Measurements from ENCODE around the gene GRPEL2.
A peak's percentile ranks its signal among the peaks of the same experiment; 100 is the strongest.

The GRPEL2 gene

DNA sequence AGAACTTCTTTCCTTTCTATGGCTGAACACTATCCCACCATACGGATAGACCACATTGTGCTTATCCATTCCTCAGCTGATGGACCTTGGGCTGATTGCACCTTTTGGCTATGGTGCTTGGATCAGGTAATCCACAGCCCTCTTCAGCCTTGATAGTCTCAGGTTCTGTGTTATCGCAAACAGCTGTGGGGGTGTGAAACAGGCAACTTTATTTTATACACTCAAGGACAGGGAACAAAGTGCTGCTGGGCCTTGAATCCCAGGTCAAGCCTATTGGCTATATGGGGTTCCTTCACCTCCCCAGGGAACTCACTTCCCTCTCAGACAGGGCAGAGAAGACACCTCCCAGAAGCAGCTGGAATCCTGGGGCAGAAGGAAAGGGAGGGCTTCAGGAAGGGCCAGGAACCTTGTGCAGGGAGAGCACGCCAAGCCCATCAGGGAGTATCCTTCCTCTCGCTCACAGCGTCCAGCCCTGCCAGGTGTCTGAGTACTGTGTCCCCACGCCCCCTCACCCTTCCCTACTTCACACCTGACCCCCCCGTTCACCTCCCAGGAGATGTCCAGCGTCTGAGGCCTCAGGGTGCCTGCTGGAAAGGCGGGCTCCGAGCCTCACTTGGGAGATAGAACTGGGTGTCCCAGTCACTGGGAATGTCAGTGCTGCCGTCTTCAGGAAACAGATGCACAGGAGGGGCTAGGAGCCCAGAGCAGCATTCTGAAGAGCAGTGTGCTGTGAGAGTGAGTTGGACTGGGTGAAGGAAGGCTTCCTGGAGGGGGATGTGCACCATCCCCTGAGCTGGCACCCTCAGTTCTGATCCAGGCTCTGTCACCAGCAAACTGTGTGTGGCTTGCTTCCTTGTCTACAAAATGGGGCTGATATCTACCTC is 40.9 kb upstream of the GRPEL2 start:
- Histone ChIP-seq H3K36me3 (ENCODE audit: insufficient read depth, low read length) (no peaks in the 10 kb centered on the region), H3K79me2 (ENCODE audit: control insufficient read depth, insufficient read depth, low read length, unreplicated experiment) (no peaks in the 10 kb centered on the region), H3K27me3 (ENCODE audit: insufficient read depth, low read length) (no peaks in the 10 kb centered on the region), H3K4me3 (ENCODE audit: low read depth, low read length) (no peak overlapping the region), H2AFZ (ENCODE audit: low read length, unreplicated experiment) (no peak overlapping the region), H3K27ac (ENCODE audit: low read depth, low read length) (no peak overlapping the region), H3K4me1 (ENCODE audit: control insufficient read depth, insufficient read depth, low read length, unreplicated experiment) (no peaks in the 10 kb centered on the region)

DNA sequence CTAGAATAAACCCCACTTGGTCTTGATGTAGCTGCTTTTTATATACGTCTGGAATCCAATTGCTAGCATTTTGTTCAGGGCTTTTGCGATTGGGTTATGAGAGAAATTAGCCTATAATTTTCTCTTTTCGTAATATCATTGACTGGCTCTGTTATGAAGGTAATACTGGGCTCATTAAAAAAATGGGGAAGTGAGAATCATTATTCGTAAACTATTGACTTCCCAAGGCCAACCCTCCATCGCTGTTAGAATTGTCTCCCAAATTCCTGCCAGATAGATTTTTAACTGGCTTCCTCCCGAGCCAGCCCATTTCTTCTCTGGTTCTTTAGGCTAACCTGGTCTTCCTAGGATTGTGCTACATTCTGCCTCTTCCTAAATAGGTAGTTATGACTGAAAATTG is 35.9 kb upstream of the GRPEL2 start:
- no peak overlapping the region for H3K4me3 ChIP-seq (ENCODE audit: low read depth, low read length)
- H3K27me3 ChIP-seq (ENCODE audit: insufficient read depth, low read length) = no peaks in the 10 kb centered on the region
- H3K79me2 ChIP-seq (ENCODE audit: control insufficient read depth, insufficient read depth, low read length, unreplicated experiment) = no peaks in the 10 kb centered on the region
- H3K4me1 ChIP-seq (ENCODE audit: control insufficient read depth, insufficient read depth, low read length, unreplicated experiment) = no peaks in the 10 kb centered on the region
- H3K27ac ChIP-seq (ENCODE audit: low read depth, low read length) = no peak overlapping the region
- H3K36me3 ChIP-seq (ENCODE audit: insufficient read depth, low read length) = no peaks in the 10 kb centered on the region
- H2AFZ ChIP-seq (ENCODE audit: low read length, unreplicated experiment) = no peak overlapping the region

DNA sequence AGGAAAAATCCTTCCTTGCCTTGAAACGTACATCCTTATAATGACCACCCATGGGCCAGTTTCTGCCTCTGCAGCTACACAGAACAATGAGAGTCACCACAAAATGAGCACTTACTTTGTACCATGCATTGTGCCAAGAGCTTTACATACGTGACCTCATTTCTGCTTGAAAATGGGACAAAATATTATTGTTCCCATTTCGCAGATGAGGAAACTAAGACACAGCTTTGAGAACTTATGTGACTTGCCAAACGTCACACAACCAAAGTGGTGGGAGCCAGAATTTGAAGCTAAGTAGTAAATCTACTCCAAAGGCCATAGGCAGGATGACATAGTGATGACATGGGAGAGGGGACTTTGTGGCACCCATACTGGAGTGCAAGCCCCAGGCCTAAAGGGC is 34.8 kb upstream of the GRPEL2 start:
- Histone ChIP-seq H3K4me1 (ENCODE audit: control insufficient read depth, insufficient read depth, low read length, unreplicated experiment) (no peaks in the 10 kb centered on the region), H3K27ac (ENCODE audit: low read depth, low read length) (no peak overlapping the region), H3K27me3 (ENCODE audit: insufficient read depth, low read length) (no peaks in the 10 kb centered on the region), H2AFZ (ENCODE audit: low read length, unreplicated experiment) (no peak overlapping the region), H3K4me3 (ENCODE audit: low read depth, low read length) (no peak overlapping the region), H3K36me3 (ENCODE audit: insufficient read depth, low read length) (no peaks in the 10 kb centered on the region), H3K79me2 (ENCODE audit: control insufficient read depth, insufficient read depth, low read length, unreplicated experiment) (no peaks in the 10 kb centered on the region)

DNA sequence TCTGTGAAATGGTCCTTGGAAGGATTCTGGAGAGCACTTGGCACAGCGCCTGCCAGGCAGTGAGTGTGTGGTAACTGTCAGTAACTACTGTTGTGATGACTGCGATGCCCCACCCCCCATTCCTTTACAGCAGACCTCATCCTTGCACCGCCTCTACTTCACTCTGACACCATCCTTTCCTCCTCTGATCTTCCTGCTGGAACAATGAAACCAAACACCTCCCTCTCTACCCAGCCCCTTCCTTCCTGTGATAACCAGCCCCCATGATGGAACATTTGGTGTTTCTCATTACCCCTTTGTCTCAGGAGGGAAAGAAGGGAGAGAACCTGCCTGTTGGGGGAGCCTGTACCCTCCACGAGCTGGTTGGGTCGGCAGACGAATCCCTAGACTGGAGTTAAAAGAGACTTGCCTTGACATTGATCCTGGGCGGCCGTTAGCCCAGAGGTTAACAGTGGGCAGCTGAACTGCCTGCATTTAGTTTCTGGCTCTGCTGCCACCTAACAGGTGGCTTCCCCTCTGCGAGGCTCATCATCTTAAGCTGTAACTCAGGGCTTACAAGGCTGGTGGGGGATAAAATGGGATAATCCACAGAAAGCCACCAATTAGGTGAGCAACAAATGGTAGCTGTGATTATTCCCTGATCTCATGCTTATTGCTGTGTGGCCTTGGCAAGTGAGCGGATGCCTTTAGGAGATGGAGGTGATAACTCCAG is 34.2 kb upstream of the GRPEL2 start:
- H3K4me1 ChIP-seq (ENCODE audit: control insufficient read depth, insufficient read depth, low read length, unreplicated experiment) = no peaks in the 10 kb centered on the region
- no peak overlapping the region for H3K4me3 ChIP-seq (ENCODE audit: low read depth, low read length)
- H3K27ac ChIP-seq (ENCODE audit: low read depth, low read length) = no peak overlapping the region
- H3K27me3 ChIP-seq (ENCODE audit: insufficient read depth, low read length) = no peaks in the 10 kb centered on the region
- no peak overlapping the region for H2AFZ ChIP-seq (ENCODE audit: low read length, unreplicated experiment)
- H3K36me3 ChIP-seq (ENCODE audit: insufficient read depth, low read length) = no peaks in the 10 kb centered on the region
- H3K79me2 ChIP-seq (ENCODE audit: control insufficient read depth, insufficient read depth, low read length, unreplicated experiment) = no peaks in the 10 kb centered on the region

DNA sequence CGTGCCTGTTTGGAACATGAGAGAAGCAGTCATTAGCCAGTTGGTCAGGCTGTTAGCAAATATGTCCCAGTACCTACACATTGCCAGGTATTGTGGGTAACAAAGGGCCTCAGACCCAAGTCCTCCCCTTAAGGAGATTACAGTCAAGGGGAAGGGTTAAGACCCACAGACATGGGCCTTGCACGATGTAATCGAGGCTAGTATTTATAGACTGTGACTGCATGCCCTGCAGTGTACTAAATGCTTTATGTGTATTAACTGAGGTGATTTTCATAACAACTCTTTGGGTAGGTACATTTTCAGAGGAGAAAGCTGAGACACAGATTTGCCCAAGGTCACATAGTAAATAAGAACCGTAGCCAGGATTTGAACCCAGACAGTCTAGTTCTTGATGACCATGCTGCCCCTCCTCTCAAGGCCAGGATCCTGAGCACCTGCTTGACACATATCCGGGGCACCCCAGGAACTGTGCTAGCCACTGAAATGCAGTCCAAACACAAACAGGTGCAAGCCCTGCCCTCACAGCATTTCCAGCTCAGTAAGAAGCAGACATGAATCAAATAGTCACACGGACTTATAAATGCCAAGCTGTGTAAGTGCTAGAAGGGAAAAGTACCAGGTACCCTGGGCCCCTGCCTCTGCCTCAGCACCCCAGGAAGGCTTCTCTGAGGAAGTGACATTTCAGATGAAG is 32.0 kb upstream of the GRPEL2 start:
- no peaks in the 10 kb centered on the region for H3K36me3 ChIP-seq (ENCODE audit: insufficient read depth, low read length)
- H3K79me2 ChIP-seq (ENCODE audit: control insufficient read depth, insufficient read depth, low read length, unreplicated experiment) = no peaks in the 10 kb centered on the region
- no peak overlapping the region for H3K27ac ChIP-seq (ENCODE audit: low read depth, low read length)
- H3K4me1 ChIP-seq (ENCODE audit: control insufficient read depth, insufficient read depth, low read length, unreplicated experiment) = no peaks in the 10 kb centered on the region
- H2AFZ ChIP-seq (ENCODE audit: low read length, unreplicated experiment) = no peak overlapping the region
- H3K4me3 ChIP-seq (ENCODE audit: low read depth, low read length) = no peak overlapping the region
- no peaks in the 10 kb centered on the region for H3K27me3 ChIP-seq (ENCODE audit: insufficient read depth, low read length)

DNA sequence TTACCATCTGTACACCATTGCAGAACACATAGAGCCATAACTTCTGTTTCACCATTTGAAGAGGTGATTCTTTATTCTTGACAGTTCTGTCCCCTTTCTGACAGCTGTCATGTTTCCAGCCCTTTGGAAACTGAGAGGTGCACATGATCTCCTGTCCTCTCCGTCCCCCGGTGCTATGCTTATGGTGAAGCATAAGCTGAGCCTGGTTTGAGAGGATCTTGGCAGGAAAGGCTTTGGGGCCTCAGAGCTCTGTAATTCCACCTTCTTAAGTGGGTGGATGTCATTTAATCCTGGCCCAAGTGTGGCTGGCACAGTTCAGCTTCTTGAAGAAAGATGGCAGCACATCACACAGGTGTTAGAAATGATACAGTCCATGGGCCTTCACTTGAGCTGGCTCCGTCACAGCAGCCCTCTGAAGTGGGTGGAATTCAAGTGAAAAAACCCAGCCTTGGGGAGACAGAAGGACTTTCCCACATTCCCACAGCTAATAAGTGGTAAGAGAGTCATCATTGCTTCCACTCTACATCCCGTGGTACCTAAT is 30.7 kb upstream of the GRPEL2 start:
- H3K4me1 ChIP-seq (ENCODE audit: control insufficient read depth, insufficient read depth, low read length, unreplicated experiment) = no peaks in the 10 kb centered on the region
- H3K79me2 ChIP-seq (ENCODE audit: control insufficient read depth, insufficient read depth, low read length, unreplicated experiment) = no peaks in the 10 kb centered on the region
- no peaks in the 10 kb centered on the region for H3K36me3 ChIP-seq (ENCODE audit: insufficient read depth, low read length)
- no peak overlapping the region for H3K27ac ChIP-seq (ENCODE audit: low read depth, low read length)
- no peak overlapping the region for H2AFZ ChIP-seq (ENCODE audit: low read length, unreplicated experiment)
- no peak overlapping the region for H3K4me3 ChIP-seq (ENCODE audit: low read depth, low read length)
- H3K27me3 ChIP-seq (ENCODE audit: insufficient read depth, low read length) = no peaks in the 10 kb centered on the region

DNA sequence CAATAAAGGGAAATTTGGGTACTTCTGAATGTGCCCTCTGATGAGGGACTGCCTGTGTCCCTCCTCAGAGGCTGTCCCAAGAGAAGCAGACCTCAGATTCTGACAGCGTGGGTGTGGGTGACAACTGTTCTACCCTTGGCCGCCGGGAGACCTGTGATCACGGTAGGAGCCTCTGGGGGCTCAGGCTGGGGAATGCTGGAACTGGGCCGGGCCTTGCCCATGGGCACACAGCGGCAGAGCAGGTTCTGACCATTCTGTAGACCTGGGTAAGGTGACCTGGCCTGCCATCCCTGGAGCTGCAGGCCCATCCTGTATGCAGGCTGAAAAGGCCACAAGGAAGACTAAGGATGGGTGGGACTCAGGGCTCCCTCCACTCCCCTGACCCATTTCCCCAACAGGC is 29.5 kb upstream of the GRPEL2 start:
- Histone ChIP-seq H3K36me3 (ENCODE audit: insufficient read depth, low read length) (no peaks in the 10 kb centered on the region), H3K4me3 (ENCODE audit: low read depth, low read length) (no peak overlapping the region), H3K27ac (ENCODE audit: low read depth, low read length) (no peak overlapping the region), H3K27me3 (ENCODE audit: insufficient read depth, low read length) (no peaks in the 10 kb centered on the region), H3K79me2 (ENCODE audit: control insufficient read depth, insufficient read depth, low read length, unreplicated experiment) (no peaks in the 10 kb centered on the region), H3K4me1 (ENCODE audit: control insufficient read depth, insufficient read depth, low read length, unreplicated experiment) (peaks cover 7% of the 10 kb centered on the region), H2AFZ (ENCODE audit: low read length, unreplicated experiment) (no peak overlapping the region)

DNA sequence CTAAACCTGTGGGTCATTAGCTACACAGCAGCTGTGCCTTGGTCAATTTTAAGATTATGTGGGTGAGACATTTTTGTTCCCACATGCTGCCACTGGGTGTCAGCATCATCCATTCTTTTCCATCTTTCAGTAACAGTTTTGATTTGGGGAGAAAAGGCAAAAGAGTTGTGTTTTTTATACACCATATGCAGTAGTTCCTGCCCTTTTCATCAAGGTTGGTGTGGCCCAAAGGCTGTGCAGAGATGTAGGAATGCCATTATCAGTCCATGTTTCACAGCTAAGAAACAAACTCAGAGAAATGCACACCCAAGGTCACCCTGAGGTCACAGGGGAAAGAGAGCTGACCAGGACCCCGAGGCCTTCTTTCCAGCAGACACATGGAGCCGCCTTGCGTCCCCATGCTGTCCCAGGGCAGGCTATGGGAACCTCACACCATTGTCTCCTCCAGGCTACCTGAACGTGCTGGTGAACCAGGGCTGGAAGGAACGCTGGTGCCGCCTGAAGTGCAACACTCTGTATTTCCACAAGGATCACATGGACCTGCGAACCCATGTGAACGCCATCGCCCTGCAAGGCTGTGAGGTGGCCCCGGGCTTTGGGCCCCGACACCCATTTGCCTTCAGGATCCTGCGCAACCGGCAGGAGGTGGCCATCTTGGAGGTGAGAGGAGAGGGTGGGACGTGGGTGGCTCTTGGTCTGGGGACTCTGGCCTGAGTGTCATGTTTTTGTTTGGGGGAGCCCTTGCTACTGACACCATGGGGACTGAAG is 27.8 kb upstream of the GRPEL2 start:
- H3K4me1 ChIP-seq (ENCODE audit: control insufficient read depth, insufficient read depth, low read length, unreplicated experiment) = peaks cover 15% of the 10 kb centered on the region
- H3K79me2 ChIP-seq (ENCODE audit: control insufficient read depth, insufficient read depth, low read length, unreplicated experiment) = no peaks in the 10 kb centered on the region
- H3K27me3 ChIP-seq (ENCODE audit: insufficient read depth, low read length) = no peaks in the 10 kb centered on the region
- no peak overlapping the region for H2AFZ ChIP-seq (ENCODE audit: low read length, unreplicated experiment)
- H3K27ac ChIP-seq (ENCODE audit: low read depth, low read length) = no peak overlapping the region
- H3K36me3 ChIP-seq (ENCODE audit: insufficient read depth, low read length) = no peaks in the 10 kb centered on the region
- H3K4me3 ChIP-seq (ENCODE audit: low read depth, low read length) = no peak overlapping the region

DNA sequence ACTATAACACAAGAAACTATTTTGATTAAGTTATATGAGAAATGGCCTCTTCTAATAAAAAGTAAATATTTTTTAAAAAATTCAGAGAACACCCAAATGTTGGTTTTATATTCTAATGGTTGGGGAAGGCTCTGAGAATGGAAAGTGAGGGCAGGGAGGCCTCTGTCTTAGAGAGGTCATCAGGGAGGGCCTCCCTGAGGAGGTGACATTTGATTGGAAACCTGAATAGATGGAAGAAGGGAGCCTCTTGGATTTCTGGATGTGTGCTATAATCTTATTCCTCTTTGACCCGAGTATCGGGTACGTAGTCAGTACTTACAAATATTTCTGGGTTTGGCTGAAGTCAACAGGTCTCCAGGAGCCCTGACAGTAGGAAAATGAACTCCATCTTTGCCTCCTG is 26.1 kb upstream of the GRPEL2 start:
- H3K79me2 ChIP-seq (ENCODE audit: control insufficient read depth, insufficient read depth, low read length, unreplicated experiment) = no peaks in the 10 kb centered on the region
- peaks cover 27% of the 10 kb centered on the region for H3K4me1 ChIP-seq (ENCODE audit: control insufficient read depth, insufficient read depth, low read length, unreplicated experiment)
- H3K27me3 ChIP-seq (ENCODE audit: insufficient read depth, low read length) = no peaks in the 10 kb centered on the region
- H3K36me3 ChIP-seq (ENCODE audit: insufficient read depth, low read length) = no peaks in the 10 kb centered on the region
- no peak overlapping the region for H2AFZ ChIP-seq (ENCODE audit: low read length, unreplicated experiment)
- no peak overlapping the region for H3K4me3 ChIP-seq (ENCODE audit: low read depth, low read length)
- no peak overlapping the region for H3K27ac ChIP-seq (ENCODE audit: low read depth, low read length)

DNA sequence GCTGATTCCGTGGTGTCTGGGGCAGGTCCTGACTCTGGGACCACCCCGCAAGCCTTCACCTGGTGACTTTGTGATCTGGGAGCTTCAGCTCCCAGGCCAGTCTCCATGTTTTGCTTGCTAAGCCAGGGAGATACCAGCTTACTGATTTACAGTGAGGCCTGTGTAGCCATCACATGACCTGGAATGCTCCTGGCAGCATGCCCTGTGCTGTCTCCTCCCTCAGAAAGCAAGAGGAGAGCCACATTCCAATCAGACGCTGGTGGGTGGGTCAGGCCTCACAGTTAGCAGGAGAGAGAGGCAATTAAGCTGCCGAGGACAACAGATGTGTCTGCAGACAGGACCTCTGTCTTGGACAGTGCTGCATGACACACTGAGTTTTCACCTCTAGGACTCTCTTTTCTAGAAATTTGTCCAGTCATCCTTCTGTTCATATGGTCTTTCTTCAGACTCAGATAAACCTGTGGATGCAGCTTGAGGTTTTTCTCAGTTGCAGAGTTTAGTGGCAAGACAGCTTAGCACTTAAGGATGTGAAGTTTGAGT is 24.4 kb upstream of the GRPEL2 start:
- H2AFZ ChIP-seq (ENCODE audit: low read length, unreplicated experiment) = peak overlapping the region; percentile 59
- no peaks in the 10 kb centered on the region for H3K27me3 ChIP-seq (ENCODE audit: insufficient read depth, low read length)
- H3K36me3 ChIP-seq (ENCODE audit: insufficient read depth, low read length) = no peaks in the 10 kb centered on the region
- peaks cover 27% of the 10 kb centered on the region for H3K4me1 ChIP-seq (ENCODE audit: control insufficient read depth, insufficient read depth, low read length, unreplicated experiment)
- H3K4me3 ChIP-seq (ENCODE audit: low read depth, low read length) = no peak overlapping the region
- peak overlapping the region; percentile 69 for H3K27ac ChIP-seq (ENCODE audit: low read depth, low read length)
- H3K79me2 ChIP-seq (ENCODE audit: control insufficient read depth, insufficient read depth, low read length, unreplicated experiment) = no peaks in the 10 kb centered on the region

Data from ACC112 (cell line).